IMR-90 (cell line): ENCODE measurements around the gene WNK1. TPM values are rescaled to one million over a fixed set of nuclear protein-coding genes. Genes with fewer than 3 reads are reported as not detected.

Experiments used
- ATAC-seq: fragments of 200-7000 bp; cut with Tn5 transposase; 2 replicates; pipeline ENCODE4 v1.9.1; 2020; ENCODE audit warnings: low read depth, mild to moderate bottlenecking, moderate library complexity
- BruUV-seq: library from RNA; stranded (reverse); fragments of 400-500 nt; replicated peaks from 2 replicates; lab custom pipeline; 2021; lab: Mats Ljungman, UMichigan
- CTCF ChIA-PET: fragments of 300-600 bp; formaldehyde crosslinking; extraction: SDS; loops from one replicate; lab custom pipeline; 2021; ENCODE audit warnings: antibody characterized with exemption; lab: Yijun Ruan, JAX
- POLR2A ChIA-PET: fragments of 300-600 bp; sonication (Branson Sonifier 250); formaldehyde crosslinking; loops from one replicate; lab custom pipeline; 2022; ENCODE audit warnings: antibody characterized with exemption; ENCODE audit not compliant: unreplicated experiment; lab: Charles Lee
- DNase-seq: peaks from one replicate; pipeline ENCODE4 v3.0.0; 2013
- H2AFZ ChIP-seq: replicated peaks from 2 replicates; pipeline ENCODE3; 2013; ENCODE audit warnings: low read length, mild to moderate bottlenecking; ENCODE audit not compliant: poor library complexity
- H2AK5ac ChIP-seq: 2 replicates; pipeline ENCODE4 v1.6.1; 2013; ENCODE audit warnings: low read depth, low read length, inconsistent platforms
- H2AK9ac ChIP-seq: replicated peaks from 2 replicates; pipeline ENCODE3; 2013; ENCODE audit warnings: mild to moderate bottlenecking, low read depth, low read length, moderate library complexity; ENCODE audit not compliant: poor library complexity
- H2BK120ac ChIP-seq: 2 replicates; pipeline ENCODE4 v1.6.1; 2013; ENCODE audit warnings: low read depth, low read length, inconsistent platforms
- H2BK15ac ChIP-seq: 3 replicates; pipeline ENCODE4 v1.6.1; 2013; ENCODE audit warnings: low read depth, low read length, inconsistent platforms
- H2BK20ac ChIP-seq: 2 replicates; pipeline ENCODE4 v1.6.1; 2013; ENCODE audit warnings: low read depth, mild to moderate bottlenecking, inconsistent platforms, low read length, moderate library complexity
- H2BK5ac ChIP-seq: 2 replicates; pipeline ENCODE4 v1.6.1; 2013; ENCODE audit warnings: mild to moderate bottlenecking, low read depth, low read length, inconsistent platforms; ENCODE audit not compliant: poor library complexity, severe bottlenecking
- H3K14ac ChIP-seq: replicated peaks from 2 replicates; pipeline ENCODE4 v1.6.1; 2013; ENCODE audit warnings: low read depth, low read length, inconsistent platforms
- H3K18ac ChIP-seq: 2 replicates; pipeline ENCODE4 v1.6.1; 2013; ENCODE audit warnings: low read depth, low read length, control low read depth
- H3K23ac ChIP-seq: 2 replicates; pipeline ENCODE4 v1.6.1; 2013; ENCODE audit warnings: low read depth, low read length, inconsistent platforms
- H3K27ac ChIP-seq: 2 replicates; pipeline ENCODE4 v1.5.1; 2013; ENCODE audit warnings: mild to moderate bottlenecking, control low read depth, low read length; ENCODE audit not compliant: insufficient read depth
- H3K27me3 ChIP-seq: 2 replicates; pipeline ENCODE4 v1.6.1; 2013; ENCODE audit warnings: low read length; ENCODE audit not compliant: control insufficient read depth, insufficient read depth
- H3K36me3 ChIP-seq: 2 replicates; pipeline ENCODE4 v1.6.1; 2013; ENCODE audit warnings: low read length, mixed read lengths; ENCODE audit not compliant: control insufficient read depth, insufficient read depth
- H3K4ac ChIP-seq: 2 replicates; pipeline ENCODE4 v1.6.1; 2013; ENCODE audit warnings: low read depth, low read length, inconsistent platforms
- H3K4me1 ChIP-seq: 2 replicates; pipeline ENCODE4 v1.6.1; 2013; ENCODE audit warnings: low read length, mixed read lengths; ENCODE audit not compliant: control insufficient read depth, insufficient read depth
- H3K4me2 ChIP-seq: 2 replicates; pipeline ENCODE4 v1.6.1; 2013; ENCODE audit warnings: low read depth, mild to moderate bottlenecking, control low read depth, low read length, moderate library complexity
- H3K4me3 ChIP-seq: 2 replicates; pipeline ENCODE4 v1.5.1; 2013; ENCODE audit warnings: low read depth, mild to moderate bottlenecking, control low read depth, low read length, moderate library complexity; ENCODE audit not compliant: insufficient read depth
- H3K56ac ChIP-seq: 2 replicates; pipeline ENCODE4 v1.6.1; 2013; ENCODE audit warnings: low read length, inconsistent platforms; ENCODE audit not compliant: insufficient read depth; ENCODE audit errors: extremely low read depth
- H3K79me1 ChIP-seq, 2 experiments: 2 replicates each; pipeline ENCODE4 v1.6.1; 2013; ENCODE audit warnings: low read length in 2 of 2, inconsistent platforms in 1 of 2, low read depth in 1 of 2
- H3K9ac ChIP-seq: 2 replicates; pipeline ENCODE4 v1.6.1; 2013; ENCODE audit warnings: low read depth, low read length, control low read depth
- H3K9me1 ChIP-seq: 2 replicates; pipeline ENCODE4 v1.6.1; 2013; ENCODE audit warnings: low read length, inconsistent platforms; ENCODE audit not compliant: insufficient read depth
- H3K9me3 ChIP-seq: 2 replicates; pipeline ENCODE4 v1.6.1; 2013; ENCODE audit warnings: low read length; ENCODE audit not compliant: control insufficient read depth, insufficient read depth
- H4K20me1 ChIP-seq: 2 replicates; pipeline ENCODE4 v1.6.1; 2013; ENCODE audit warnings: low read length, inconsistent platforms; ENCODE audit not compliant: insufficient read depth
- H4K5ac ChIP-seq: 2 replicates; pipeline ENCODE4 v1.6.1; 2013; ENCODE audit warnings: mild to moderate bottlenecking, low read depth, low read length, control low read depth
- H4K8ac ChIP-seq, 2 experiments: 2 replicates each; pipeline ENCODE4 v1.6.1; 2013; ENCODE audit warnings: low read depth in 2 of 2, low read length in 2 of 2, control low read depth in 1 of 2, inconsistent platforms in 1 of 2
- H4K91ac ChIP-seq: 2 replicates; pipeline ENCODE4 v1.6.1; 2013; ENCODE audit warnings: low read depth, low read length, inconsistent platforms; ENCODE audit not compliant: insufficient read depth
- BHLHE40 ChIP-seq: fragments of 150-350 bp; IDR thresholded peaks from 2 replicates; pipeline ENCODE4 v1.6.1; 2016; ENCODE audit warnings: mild to moderate bottlenecking, low read depth, low read length
- CHD1 ChIP-seq: IDR thresholded peaks from 2 replicates; pipeline ENCODE4 v1.6.1; 2012; ENCODE audit warnings: low read depth, low read length, improper control_type of control experiment
- ELK1 ChIP-seq: fragments of 150-350 bp; IDR thresholded peaks from 2 replicates; pipeline ENCODE4 v1.6.1; 2016; ENCODE audit warnings: low read depth, mild to moderate bottlenecking, low read length, moderate library complexity, borderline replicate concordance
- RAD21 ChIP-seq: IDR thresholded peaks from 2 replicates; pipeline ENCODE4 v1.6.1; 2012; ENCODE audit warnings: low read length, improper control_type of control experiment
- SMC3 ChIP-seq: fragments of 150-350 bp; IDR thresholded peaks from 2 replicates; pipeline ENCODE4 v1.6.1; 2016; ENCODE audit warnings: low read depth, mild to moderate bottlenecking, antibody characterized with exemption, low read length, moderate library complexity
- WGBS, 2 experiments: methylation state at CpG; one replicate each; pipeline versions ENCODE4 v1.1.5 to v1.1.7; 2013; ENCODE audit warnings: missing lambda C conversion rate in 2 of 2; ENCODE audit not compliant: insufficient read length in 1 of 2; ENCODE audit errors: extremely low coverage in 2 of 2; 5-methylcytosine and 5-hydroxymethylcytosine counted together
- dilution Hi-C: fragments of 300-500 bp; cut with HindIII; formaldehyde crosslinking; loops from one replicate; pipeline ENCODE4 v1.14.3; 2018; ENCODE audit warnings: low sequenced_read_pairs; ENCODE audit not compliant: unreplicated experiment
- in situ Hi-C: fragments of 300-500 bp; cut with MboI; formaldehyde crosslinking; loops from 3 replicates; pipeline ENCODE4 v1.14.3; 2019; ENCODE audit warnings: low sequenced_read_pairs, inconsistent platforms, mixed read lengths
- intact Hi-C: fragments of 100-400 bp; cut with micrococcal nuclease; formaldehyde crosslinking; loops from 2 replicates; pipeline ENCODE4 v1.10.0; 2022
- polyA plus RNA-seq, 3 experiments: library from polyadenylated mRNA; depleted of rRNA; stranded (reverse); fragments of >200 nt; gene quantifications; 2 replicates each; pipeline ENCODE4 v1.2.3, GENCODE V29; 2012; ENCODE audit warnings: low replicate concordance in 1 of 3
- total RNA-seq: library from RNA; depleted of rRNA; stranded (reverse); fragments of >200 nt; gene quantifications from 2 replicates; pipeline ENCODE4 v1.2.3, GENCODE V29; 2012

WNK1 gene
- total and polyA plus RNA-seq, 2 of the 4 experiments (the other 2 are of a cell fraction), result 36.9 to 42.8 TPM

GRCh38 chr12:724194-724855 lies 28.1 kb upstream of the WNK1 start:
- no TSS peak for BruUV-seq
- Histone ChIP-seq H3K23ac (no peak overlapping the region), H3K27ac (no peak overlapping the region), H3K4me3 (no peak overlapping the region), H2AK5ac (no peak overlapping the region), H3K27me3 (peaks cover 1% of the 10 kb centered on the region), H3K18ac (no peak overlapping the region), H2BK15ac (no peak overlapping the region), H2BK120ac (no peak overlapping the region), H2AK9ac (no peak overlapping the region), H2AFZ (no peak overlapping the region), H4K20me1 (no peaks in the 10 kb centered on the region), H3K9me3 (no peaks in the 10 kb centered on the region), H3K56ac (no peak overlapping the region), H3K4me1 (no peaks in the 10 kb centered on the region), H3K9ac (no peak overlapping the region), H3K9me1 (no peaks in the 10 kb centered on the region), H2BK20ac (no peak overlapping the region), H4K8ac (no peak overlapping the region), H3K4ac (no peak overlapping the region), H2BK5ac (no peak overlapping the region), H3K14ac (no peak overlapping the region), H3K36me3 (no peaks in the 10 kb centered on the region), H3K79me1 (no peaks in the 10 kb centered on the region), H3K4me2 (no peak overlapping the region), H4K5ac (no peak overlapping the region), H4K91ac (no peak overlapping the region)
- no peak for DNase-seq
- in situ Hi-C loops, result no loop called here
- ChIA-PET CTCF (no interaction called here), POLR2A (no interaction called here)
- no peak for TF ChIP-seq SMC3
- no peak for TF ChIP-seq RAD21
- TF ChIP-seq BHLHE40, result no peak
- no peak for TF ChIP-seq CHD1
- peak; percentile 86; the same call in 1 of the 2 replicates for TF ChIP-seq ELK1
- WGBS, 2 experiments, result no CpG with 5 or more reads among the region's 6 CpGs
- ATAC-seq, result peak; percentile 46; the same call in 1 of the 2 replicates
- dilution Hi-C loops, result no loop called here
- intact Hi-C loops, result loop anchor here (10.0 kb wide), 1 partner anchor 60 kb away; the partner anchor contains the start of gene NINJ2
